H1 (cell line): ENCODE measurements around the gene CHMP6. TPM values are rescaled to one million over a fixed set of nuclear protein-coding genes. Genes with fewer than 3 reads are reported as not detected.

Experiments
- EP300 ChIP-seq, 2 experiments: IDR thresholded peaks; 1 replicate in 1 of 2; 2 replicates in 1 of 2; pipeline ENCODE4 v1.6.1; 2011 to 2012; ENCODE audit warnings: low read depth in 2 of 2, low read length in 2 of 2, mild to moderate bottlenecking in 2 of 2, borderline replicate concordance in 1 of 2, inconsistent platforms in 1 of 2, moderate library complexity in 1 of 2
- KDM1A ChIP-seq: fragments of 200-600, 300-600 bp; sonication (generic); IDR thresholded peaks from 2 replicates; pipeline ENCODE4 v1.7.1; 2016; ENCODE audit warnings: mild to moderate bottlenecking, low read length, borderline replicate concordance
- NRF1 ChIP-seq: IDR thresholded peaks from 2 replicates; pipeline ENCODE4 v1.6.1; 2011; ENCODE audit warnings: mild to moderate bottlenecking, low read depth, low read length, improper control_type of control experiment
- SIRT6 ChIP-seq: IDR thresholded peaks from one replicate; pipeline ENCODE4 v1.7.1; 2012; ENCODE audit warnings: low read length, inconsistent platforms
- YY1 ChIP-seq: IDR thresholded peaks from 2 replicates; pipeline ENCODE4 v1.6.1; 2011; ENCODE audit warnings: low read depth, mild to moderate bottlenecking, low read length
- polyA plus RNA-seq, 7 experiments: library from polyadenylated mRNA; depleted of rRNA in 3 of 7; stranded (reverse) in 5 of 7; unstranded in 2 of 7; fragments of >200 nt in 5 of 7; fragments of 200-250 nt in 2 of 7; gene quantifications; 1 replicate in 5 of 7; 2 replicates in 1 of 7; 4 replicates in 1 of 7; pipeline versions ENCODE4 v1.2.1 to v1.2.3, GENCODE V29; 2011 to 2013; ENCODE audit warnings: missing spikeins in 2 of 7, mixed read lengths in 2 of 7
- total RNA-seq: library from RNA; stranded (reverse); fragmentation: NEBNext Ultra II Directional; extraction: Animal tissue kit (Norgen Biotek cat#: 25700); gene quantifications from 2 replicates; pipeline ENCODE4 v1.2.1, GENCODE V29; 2021

The CHMP6 gene
- total and polyA plus RNA-seq, 2 of the 8 experiments (the other 6 are each of a cell fraction or from before 2014, with no cell fraction given) = 15.7 to 24.3 TPM

DNA sequence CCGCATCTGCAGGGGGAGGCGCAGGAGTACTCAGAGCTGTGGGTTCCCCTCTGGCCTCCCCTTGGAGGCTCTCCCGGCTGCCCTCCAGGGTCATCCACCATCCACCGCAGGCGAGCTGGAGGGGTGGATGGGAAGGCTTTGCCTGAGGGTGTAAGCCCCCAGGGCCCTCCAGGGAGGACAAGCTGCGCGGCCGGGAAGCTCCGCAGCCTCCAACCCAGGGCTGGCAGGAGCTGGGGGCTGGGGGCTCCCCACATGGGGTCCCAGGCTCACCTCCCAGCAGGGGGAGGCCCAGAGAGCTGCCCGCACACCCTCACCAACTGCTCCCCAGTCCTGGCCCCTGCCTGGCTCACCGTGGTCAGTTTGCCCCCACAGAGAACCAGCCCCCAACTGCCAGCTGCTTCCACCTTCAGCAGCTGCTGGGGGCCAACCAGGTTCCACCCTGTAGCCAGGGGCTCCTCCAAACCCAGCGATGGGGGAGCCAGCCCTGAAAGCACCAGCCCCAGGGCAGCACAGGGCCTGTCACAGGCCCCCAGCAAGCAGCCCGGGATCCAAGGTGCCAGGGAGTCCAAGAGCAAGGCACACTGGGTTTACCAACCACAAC, 19.8 kb upstream of the CHMP6 start (continued):
- TF ChIP-seq EP300 (IDR thresholded peaks at IDR 0.05; ENCODE audit: borderline replicate concordance in 1 of 2, low read depth in 2 of 2, low read length in 2 of 2) (no peak), NRF1 (no peak), KDM1A (no peak), YY1 (no peak), SIRT6 (no peak)
